Panc1 (cell line): ENCODE results near the gene MVP. TPM values are rescaled to one million over a fixed set of nuclear protein-coding genes. Genes with fewer than 3 reads are reported as not detected.
"Not testable (repeated sequence)": the region's sequence is repeated elsewhere in the genome, so short reads cannot be mapped to it uniquely, and the experiment has no call there.

Source experiments
- ATAC-seq: fragments of 200-7000 bp; cut with Tn5 transposase; 2 replicates; pipeline ENCODE4 v1.9.1; 2020; ENCODE audit warnings: mild to moderate bottlenecking, moderate library complexity
- BruUV-seq: library from RNA; stranded (reverse); fragments of 400-500 nt; replicated peaks from 2 replicates; lab custom pipeline; 2021; lab: Mats Ljungman, UMichigan
- CTCF ChIA-PET: fragments of 300-600 bp; sonication (Branson Sonifier 250); formaldehyde crosslinking; loops from one replicate; lab custom pipeline; 2022; ENCODE audit warnings: antibody characterized with exemption; lab: Charles Lee
- POLR2A ChIA-PET: fragments of 300-600 bp; sonication (Branson Sonifier 250); formaldehyde crosslinking; loops from one replicate; lab custom pipeline; 2022; ENCODE audit warnings: antibody characterized with exemption; lab: Charles Lee
- DNase-seq: peaks from one replicate; pipeline ENCODE4 v3.0.0-alpha.2; 2010; ENCODE audit warnings: low read depth, low spot score
- H3K27ac ChIP-seq: 2 replicates; pipeline ENCODE4 v1.5.1; 2011; ENCODE audit warnings: mild to moderate bottlenecking, low read length, inconsistent platforms
- H3K27me3 ChIP-seq: fragments of 200-500 bp; sonication (Bioruptor generic); 2 replicates; pipeline ENCODE4 v1.6.0; 2014; ENCODE audit warnings: low read length, inconsistent platforms; ENCODE audit not compliant: control insufficient read depth, insufficient read depth
- H3K36me3 ChIP-seq: fragments of 200-500 bp; sonication (Bioruptor generic); 2 replicates; pipeline ENCODE4 v1.5.1; 2014; ENCODE audit warnings: inconsistent platforms, mild to moderate bottlenecking, low read length, moderate library complexity; ENCODE audit not compliant: control insufficient read depth, insufficient read depth
- H3K4me1 ChIP-seq: 2 replicates; pipeline ENCODE4 v1.5.1; 2011; ENCODE audit warnings: inconsistent platforms, mild to moderate bottlenecking, low read length, moderate library complexity; ENCODE audit not compliant: control insufficient read depth, insufficient read depth
- H3K4me3 ChIP-seq, 2 experiments: 2 replicates each; pipeline ENCODE4 v1.5.1; 2011 to 2012; ENCODE audit warnings: low read depth in 2 of 2, low read length in 2 of 2, mild to moderate bottlenecking in 2 of 2, inconsistent platforms in 1 of 2, moderate library complexity in 1 of 2
- H3K9me3 ChIP-seq: fragments of 200-500 bp; sonication (Bioruptor generic); 2 replicates; pipeline ENCODE4 v1.5.1; 2014; ENCODE audit warnings: low read depth, mild to moderate bottlenecking, inconsistent platforms, low read length, moderate library complexity; ENCODE audit not compliant: control insufficient read depth, insufficient read depth
- CTCF ChIP-seq: fragments of 450-650 bp; IDR thresholded peaks from 2 replicates; pipeline ENCODE4 v1.5.1; 2017; ENCODE audit warnings: mild to moderate bottlenecking
- POLR2AphosphoS5 ChIP-seq: IDR thresholded peaks from 2 replicates; pipeline ENCODE4 v1.6.1; 2012; ENCODE audit warnings: mild to moderate bottlenecking, low read depth, low read length, moderate library complexity
- SIN3A ChIP-seq: IDR thresholded peaks from 2 replicates; pipeline ENCODE4 v1.6.1; 2012; ENCODE audit warnings: low read depth, mild to moderate bottlenecking, low read length, moderate library complexity, borderline replicate concordance; ENCODE audit not compliant: insufficient read depth
- TCF7L2 ChIP-seq: IDR thresholded peaks from 2 replicates; pipeline ENCODE4 v1.6.1; 2011; ENCODE audit warnings: mild to moderate bottlenecking, low read depth, low read length, inconsistent platforms
- in situ Hi-C: cut with HindIII; loops from 2 replicates; pipeline ENCODE4 v1.10.0; 2016; ENCODE audit warnings: low sequenced_read_pairs, low pct_unique_long_range_greater_than_20kb
- intact Hi-C: fragments of 100-400 bp; cut with micrococcal nuclease; formaldehyde crosslinking; loops from one replicate; pipeline ENCODE4 v1.10.0; 2022; ENCODE audit not compliant: unreplicated experiment
- total RNA-seq: library from RNA; stranded (reverse); gene quantifications from one replicate; pipeline ENCODE4 v1.2.1, GENCODE V29; 2021; ENCODE audit not compliant: unreplicated experiment
- TF ChIP-seq, protein P1 (sequence below), 2 experiments: IDR thresholded peaks; 2 replicates each; pipeline ENCODE4 v1.6.1; 2011 to 2012; ENCODE audit warnings: low read depth in 2 of 2, control low read depth in 1 of 2, low read length in 1 of 2, mild to moderate bottlenecking in 1 of 2, moderate library complexity in 1 of 2; ENCODE audit not compliant: insufficient read depth in 1 of 2

The MVP gene
- total RNA-seq, 1 experiment from 2014 or later = 107 TPM

DNA sequence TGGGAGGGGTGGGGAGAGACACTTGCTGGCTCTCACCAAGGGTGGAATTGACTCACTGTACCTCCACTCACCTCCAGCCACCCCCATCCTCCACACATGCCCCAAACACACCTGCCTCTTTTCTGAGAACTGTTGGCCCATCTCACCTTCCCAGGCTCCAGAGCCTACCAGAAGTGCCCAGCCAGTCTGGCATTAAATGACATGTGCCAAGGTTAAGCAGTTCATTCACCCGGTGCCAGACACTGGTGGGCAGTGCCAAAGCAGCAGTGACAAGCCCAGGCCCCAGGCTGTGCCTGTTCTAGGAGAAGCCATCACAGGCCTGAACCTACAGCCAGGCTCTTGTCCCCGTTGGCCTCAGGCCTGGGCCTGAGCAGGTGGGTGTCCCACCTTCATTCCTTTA lies 11.2 kb downstream of the MVP start:
- no TSS peak for BruUV-seq
- no peaks in the 10 kb centered on the region for H3K36me3 ChIP-seq
- intact Hi-C loops = no loop called here
- no peak overlapping the region for H3K27ac ChIP-seq
- no peaks in the 10 kb centered on the region for H3K9me3 ChIP-seq
- POLR2A ChIA-PET = no interaction called here
- CTCF ChIA-PET = no interaction called here
- no peaks in the 10 kb centered on the region for H3K27me3 ChIP-seq
- no peak overlapping the region for H3K4me3 ChIP-seq
- DNase-seq (no peak), ATAC-seq (no peak)
- in situ Hi-C loops = no loop called here
- no peaks in the 10 kb centered on the region for H3K4me1 ChIP-seq
- TF ChIP-seq CTCF (no peak), TCF7L2 (no peak), SIN3A (no peak), POLR2AphosphoS5 (no peak)
- TF ChIP-seq, protein P1, sequence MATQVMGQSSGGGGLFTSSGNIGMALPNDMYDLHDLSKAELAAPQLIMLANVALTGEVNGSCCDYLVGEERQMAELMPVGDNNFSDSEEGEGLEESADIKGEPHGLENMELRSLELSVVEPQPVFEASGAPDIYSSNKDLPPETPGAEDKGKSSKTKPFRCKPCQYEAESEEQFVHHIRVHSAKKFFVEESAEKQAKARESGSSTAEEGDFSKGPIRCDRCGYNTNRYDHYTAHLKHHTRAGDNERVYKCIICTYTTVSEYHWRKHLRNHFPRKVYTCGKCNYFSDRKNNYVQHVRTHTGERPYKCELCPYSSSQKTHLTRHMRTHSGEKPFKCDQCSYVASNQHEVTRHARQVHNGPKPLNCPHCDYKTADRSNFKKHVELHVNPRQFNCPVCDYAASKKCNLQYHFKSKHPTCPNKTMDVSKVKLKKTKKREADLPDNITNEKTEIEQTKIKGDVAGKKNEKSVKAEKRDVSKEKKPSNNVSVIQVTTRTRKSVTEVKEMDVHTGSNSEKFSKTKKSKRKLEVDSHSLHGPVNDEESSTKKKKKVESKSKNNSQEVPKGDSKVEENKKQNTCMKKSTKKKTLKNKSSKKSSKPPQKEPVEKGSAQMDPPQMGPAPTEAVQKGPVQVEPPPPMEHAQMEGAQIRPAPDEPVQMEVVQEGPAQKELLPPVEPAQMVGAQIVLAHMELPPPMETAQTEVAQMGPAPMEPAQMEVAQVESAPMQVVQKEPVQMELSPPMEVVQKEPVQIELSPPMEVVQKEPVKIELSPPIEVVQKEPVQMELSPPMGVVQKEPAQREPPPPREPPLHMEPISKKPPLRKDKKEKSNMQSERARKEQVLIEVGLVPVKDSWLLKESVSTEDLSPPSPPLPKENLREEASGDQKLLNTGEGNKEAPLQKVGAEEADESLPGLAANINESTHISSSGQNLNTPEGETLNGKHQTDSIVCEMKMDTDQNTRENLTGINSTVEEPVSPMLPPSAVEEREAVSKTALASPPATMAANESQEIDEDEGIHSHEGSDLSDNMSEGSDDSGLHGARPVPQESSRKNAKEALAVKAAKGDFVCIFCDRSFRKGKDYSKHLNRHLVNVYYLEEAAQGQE (IDR thresholded peaks at IDR 0.05; ENCODE audit: insufficient read depth in 1 of 2, low read depth in 2 of 2, low read length in 1 of 2) = no peak

DNA sequence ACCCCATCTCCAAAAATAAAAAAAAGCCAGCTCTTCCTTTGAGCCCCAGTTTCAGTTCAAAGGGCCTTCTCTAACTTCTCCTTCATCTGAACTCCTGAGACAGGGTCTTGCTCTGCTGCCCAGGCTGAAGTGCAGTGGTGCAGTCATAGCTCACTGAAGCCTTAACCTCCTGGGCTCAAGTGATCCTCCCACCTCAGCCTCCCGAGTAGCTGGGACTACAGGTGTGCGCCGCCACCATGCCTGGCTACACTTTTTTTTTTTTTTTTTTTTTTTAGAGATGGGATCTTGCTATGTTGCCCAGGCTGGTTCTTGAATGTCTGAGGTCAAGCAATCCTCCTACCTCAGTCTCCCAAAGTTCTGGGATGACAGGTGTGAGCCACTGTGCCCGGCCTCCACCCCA lies 13.0 kb downstream of the MVP start:
- in situ Hi-C loops, POLR2A ChIA-PET, DNase-seq, ATAC-seq, BruUV-seq, H3K9me3 ChIP-seq, H3K4me1 ChIP-seq, H3K27ac ChIP-seq, H3K27me3 ChIP-seq, intact Hi-C loops, H3K36me3 ChIP-seq, H3K4me3 ChIP-seq, CTCF ChIA-PET: not testable (repeated sequence)

- in situ Hi-C loops (no loop called here), intact Hi-C loops (no loop called here)
- CTCF ChIA-PET = interaction anchor here (0.7 kb wide), 1 partner anchor 15 kb away, joined by 6 read pairs; no protein-coding TSS in a partner anchor
- Histone ChIP-seq H3K27ac (no peak overlapping the region), H3K27me3 (no peaks in the 10 kb centered on the region), H3K4me3 (no peak overlapping the region), H3K9me3 (no peaks in the 10 kb centered on the region), H3K4me1 (no peaks in the 10 kb centered on the region), H3K36me3 (no peaks in the 10 kb centered on the region)
- no peak for ATAC-seq
- POLR2A ChIA-PET = interaction anchor here (0.6 to 0.7 kb wide), 2 partner anchors 10 to 17 kb away, joined by 6 to 7 read pairs; no protein-coding TSS in a partner anchor
- no TSS peak for BruUV-seq
- no peak for DNase-seq
- TF ChIP-seq CTCF (no peak), POLR2AphosphoS5 (no peak), SIN3A (no peak), TCF7L2 (no peak)
- TF ChIP-seq, protein P1 (IDR thresholded peaks at IDR 0.05; ENCODE audit: insufficient read depth in 1 of 2, low read depth in 2 of 2, low read length in 1 of 2) = no peak
Measured at GRCh38 chr16:29834079-29834478, 13.8 kb downstream of the MVP start.
